ENCODE results near the gene SLC4A1. TPM values are rescaled to one million over a fixed set of nuclear protein-coding genes. Genes with fewer than 3 reads are reported as not detected.

The SLC4A1 gene
- total and polyA plus RNA-seq, 2 of the 13 experiments (the other 11 are each of a cell fraction or from before 2014, with no cell fraction given): not detected

DNA sequence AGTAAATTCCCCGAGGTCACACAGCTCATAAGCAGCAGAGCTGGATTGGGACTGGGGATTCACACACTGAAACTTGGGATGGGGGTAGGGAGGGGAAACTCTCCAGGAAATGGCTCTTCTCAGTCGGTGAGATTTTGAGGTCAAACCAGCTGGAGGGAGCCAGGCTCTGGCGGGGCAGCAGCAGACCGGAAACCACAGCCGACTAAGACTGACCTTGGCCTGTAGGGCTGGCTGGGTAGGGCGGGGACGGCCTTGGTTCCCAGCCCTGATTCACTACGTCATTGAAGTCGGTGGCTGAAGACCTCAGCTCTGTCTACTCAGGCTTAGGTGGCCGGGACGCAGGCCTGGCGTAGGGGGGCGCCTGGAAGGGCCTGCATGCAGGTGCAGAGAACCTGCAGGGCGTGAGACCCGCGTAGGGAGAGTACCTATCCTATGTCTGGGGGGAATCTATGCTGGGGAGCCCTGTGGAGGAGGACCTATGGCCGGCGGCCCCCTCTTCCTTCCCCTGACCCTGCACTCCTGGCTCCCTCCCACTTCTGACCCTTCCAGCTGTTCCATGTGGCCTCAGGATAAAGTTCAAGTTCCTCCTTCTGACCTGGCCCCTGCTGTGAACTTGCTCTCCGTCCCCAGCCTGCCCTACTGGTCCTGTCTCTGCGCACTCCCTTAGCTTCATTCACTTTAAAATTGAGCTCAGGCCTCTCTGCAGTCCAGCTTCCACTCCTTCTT, 11.9 kb upstream of the SLC4A1 start (continued):
- TF ChIP-seq HOXD1 (CRISPR knock-in tag; IDR thresholded peaks at IDR 0.05) (no peak), ZBTB7A (CRISPR knock-in tag; IDR thresholded peaks at IDR 0.05) (no peak), MTA3 (CRISPR knock-in tag; IDR thresholded peaks at IDR 0.05) (no peak), ZNF484 (CRISPR knock-in tag; IDR thresholded peaks at IDR 0.05; ENCODE audit: borderline replicate concordance, low read depth) (no peak), ZNF558 (CRISPR knock-in tag; IDR thresholded peaks at IDR 0.05; ENCODE audit: borderline replicate concordance) (no peak)
- TF ChIP-seq, protein P1, sequence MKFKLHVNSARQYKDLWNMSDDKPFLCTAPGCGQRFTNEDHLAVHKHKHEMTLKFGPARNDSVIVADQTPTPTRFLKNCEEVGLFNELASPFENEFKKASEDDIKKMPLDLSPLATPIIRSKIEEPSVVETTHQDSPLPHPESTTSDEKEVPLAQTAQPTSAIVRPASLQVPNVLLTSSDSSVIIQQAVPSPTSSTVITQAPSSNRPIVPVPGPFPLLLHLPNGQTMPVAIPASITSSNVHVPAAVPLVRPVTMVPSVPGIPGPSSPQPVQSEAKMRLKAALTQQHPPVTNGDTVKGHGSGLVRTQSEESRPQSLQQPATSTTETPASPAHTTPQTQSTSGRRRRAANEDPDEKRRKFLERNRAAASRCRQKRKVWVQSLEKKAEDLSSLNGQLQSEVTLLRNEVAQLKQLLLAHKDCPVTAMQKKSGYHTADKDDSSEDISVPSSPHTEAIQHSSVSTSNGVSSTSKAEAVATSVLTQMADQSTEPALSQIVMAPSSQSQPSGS (CRISPR knock-in tag; IDR thresholded peaks at IDR 0.05): peak; percentile 96
- TF ChIP-seq, protein P2, sequence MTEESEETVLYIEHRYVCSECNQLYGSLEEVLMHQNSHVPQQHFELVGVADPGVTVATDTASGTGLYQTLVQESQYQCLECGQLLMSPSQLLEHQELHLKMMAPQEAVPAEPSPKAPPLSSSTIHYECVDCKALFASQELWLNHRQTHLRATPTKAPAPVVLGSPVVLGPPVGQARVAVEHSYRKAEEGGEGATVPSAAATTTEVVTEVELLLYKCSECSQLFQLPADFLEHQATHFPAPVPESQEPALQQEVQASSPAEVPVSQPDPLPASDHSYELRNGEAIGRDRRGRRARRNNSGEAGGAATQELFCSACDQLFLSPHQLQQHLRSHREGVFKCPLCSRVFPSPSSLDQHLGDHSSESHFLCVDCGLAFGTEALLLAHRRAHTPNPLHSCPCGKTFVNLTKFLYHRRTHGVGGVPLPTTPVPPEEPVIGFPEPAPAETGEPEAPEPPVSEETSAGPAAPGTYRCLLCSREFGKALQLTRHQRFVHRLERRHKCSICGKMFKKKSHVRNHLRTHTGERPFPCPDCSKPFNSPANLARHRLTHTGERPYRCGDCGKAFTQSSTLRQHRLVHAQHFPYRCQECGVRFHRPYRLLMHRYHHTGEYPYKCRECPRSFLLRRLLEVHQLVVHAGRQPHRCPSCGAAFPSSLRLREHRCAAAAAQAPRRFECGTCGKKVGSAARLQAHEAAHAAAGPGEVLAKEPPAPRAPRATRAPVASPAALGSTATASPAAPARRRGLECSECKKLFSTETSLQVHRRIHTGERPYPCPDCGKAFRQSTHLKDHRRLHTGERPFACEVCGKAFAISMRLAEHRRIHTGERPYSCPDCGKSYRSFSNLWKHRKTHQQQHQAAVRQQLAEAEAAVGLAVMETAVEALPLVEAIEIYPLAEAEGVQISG (CRISPR knock-in tag; IDR thresholded peaks at IDR 0.05): peak; percentile 53; the same call in 1 of the 2 replicates
- TF ChIP-seq, protein P3, sequence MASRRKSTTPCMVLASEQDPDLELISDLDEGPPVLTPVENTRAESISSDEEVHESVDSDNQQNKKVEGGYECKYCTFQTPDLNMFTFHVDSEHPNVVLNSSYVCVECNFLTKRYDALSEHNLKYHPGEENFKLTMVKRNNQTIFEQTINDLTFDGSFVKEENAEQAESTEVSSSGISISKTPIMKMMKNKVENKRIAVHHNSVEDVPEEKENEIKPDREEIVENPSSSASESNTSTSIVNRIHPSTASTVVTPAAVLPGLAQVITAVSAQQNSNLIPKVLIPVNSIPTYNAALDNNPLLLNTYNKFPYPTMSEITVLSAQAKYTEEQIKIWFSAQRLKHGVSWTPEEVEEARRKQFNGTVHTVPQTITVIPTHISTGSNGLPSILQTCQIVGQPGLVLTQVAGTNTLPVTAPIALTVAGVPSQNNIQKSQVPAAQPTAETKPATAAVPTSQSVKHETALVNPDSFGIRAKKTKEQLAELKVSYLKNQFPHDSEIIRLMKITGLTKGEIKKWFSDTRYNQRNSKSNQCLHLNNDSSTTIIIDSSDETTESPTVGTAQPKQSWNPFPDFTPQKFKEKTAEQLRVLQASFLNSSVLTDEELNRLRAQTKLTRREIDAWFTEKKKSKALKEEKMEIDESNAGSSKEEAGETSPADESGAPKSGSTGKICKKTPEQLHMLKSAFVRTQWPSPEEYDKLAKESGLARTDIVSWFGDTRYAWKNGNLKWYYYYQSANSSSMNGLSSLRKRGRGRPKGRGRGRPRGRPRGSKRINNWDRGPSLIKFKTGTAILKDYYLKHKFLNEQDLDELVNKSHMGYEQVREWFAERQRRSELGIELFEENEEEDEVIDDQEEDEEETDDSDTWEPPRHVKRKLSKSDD (CRISPR knock-in tag; IDR thresholded peaks at IDR 0.05; ENCODE audit: low read depth): 0 out of 2 replicates have a peak, but pooled peaks have one; percentile 68
- TF ChIP-seq, protein P4, sequence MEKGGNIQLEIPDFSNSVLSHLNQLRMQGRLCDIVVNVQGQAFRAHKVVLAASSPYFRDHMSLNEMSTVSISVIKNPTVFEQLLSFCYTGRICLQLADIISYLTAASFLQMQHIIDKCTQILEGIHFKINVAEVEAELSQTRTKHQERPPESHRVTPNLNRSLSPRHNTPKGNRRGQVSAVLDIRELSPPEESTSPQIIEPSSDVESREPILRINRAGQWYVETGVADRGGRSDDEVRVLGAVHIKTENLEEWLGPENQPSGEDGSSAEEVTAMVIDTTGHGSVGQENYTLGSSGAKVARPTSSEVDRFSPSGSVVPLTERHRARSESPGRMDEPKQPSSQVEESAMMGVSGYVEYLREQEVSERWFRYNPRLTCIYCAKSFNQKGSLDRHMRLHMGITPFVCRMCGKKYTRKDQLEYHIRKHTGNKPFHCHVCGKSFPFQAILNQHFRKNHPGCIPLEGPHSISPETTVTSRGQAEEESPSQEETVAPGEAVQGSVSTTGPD (CRISPR knock-in tag; IDR thresholded peaks at IDR 0.05): no peak
- TF ChIP-seq, protein P5, sequence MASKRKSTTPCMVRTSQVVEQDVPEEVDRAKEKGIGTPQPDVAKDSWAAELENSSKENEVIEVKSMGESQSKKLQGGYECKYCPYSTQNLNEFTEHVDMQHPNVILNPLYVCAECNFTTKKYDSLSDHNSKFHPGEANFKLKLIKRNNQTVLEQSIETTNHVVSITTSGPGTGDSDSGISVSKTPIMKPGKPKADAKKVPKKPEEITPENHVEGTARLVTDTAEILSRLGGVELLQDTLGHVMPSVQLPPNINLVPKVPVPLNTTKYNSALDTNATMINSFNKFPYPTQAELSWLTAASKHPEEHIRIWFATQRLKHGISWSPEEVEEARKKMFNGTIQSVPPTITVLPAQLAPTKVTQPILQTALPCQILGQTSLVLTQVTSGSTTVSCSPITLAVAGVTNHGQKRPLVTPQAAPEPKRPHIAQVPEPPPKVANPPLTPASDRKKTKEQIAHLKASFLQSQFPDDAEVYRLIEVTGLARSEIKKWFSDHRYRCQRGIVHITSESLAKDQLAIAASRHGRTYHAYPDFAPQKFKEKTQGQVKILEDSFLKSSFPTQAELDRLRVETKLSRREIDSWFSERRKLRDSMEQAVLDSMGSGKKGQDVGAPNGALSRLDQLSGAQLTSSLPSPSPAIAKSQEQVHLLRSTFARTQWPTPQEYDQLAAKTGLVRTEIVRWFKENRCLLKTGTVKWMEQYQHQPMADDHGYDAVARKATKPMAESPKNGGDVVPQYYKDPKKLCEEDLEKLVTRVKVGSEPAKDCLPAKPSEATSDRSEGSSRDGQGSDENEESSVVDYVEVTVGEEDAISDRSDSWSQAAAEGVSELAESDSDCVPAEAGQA (IDR thresholded peaks at IDR 0.05; ENCODE audit: low read depth): 0 out of 2 replicates have a peak, but pooled peaks have one; percentile 46
- TF ChIP-seq, protein P5 (CRISPR knock-in tag; IDR thresholded peaks at IDR 0.05; ENCODE audit: borderline replicate concordance): no peak
- TF ChIP-seq, protein P6, sequence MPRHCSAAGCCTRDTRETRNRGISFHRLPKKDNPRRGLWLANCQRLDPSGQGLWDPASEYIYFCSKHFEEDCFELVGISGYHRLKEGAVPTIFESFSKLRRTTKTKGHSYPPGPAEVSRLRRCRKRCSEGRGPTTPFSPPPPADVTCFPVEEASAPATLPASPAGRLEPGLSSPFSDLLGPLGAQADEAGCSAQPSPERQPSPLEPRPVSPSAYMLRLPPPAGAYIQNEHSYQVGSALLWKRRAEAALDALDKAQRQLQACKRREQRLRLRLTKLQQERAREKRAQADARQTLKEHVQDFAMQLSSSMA (CRISPR knock-in tag; IDR thresholded peaks at IDR 0.05): no peak
